GM12865 (cell line): Measurements from ENCODE around the gene KATNAL1.

Source experiments
- DNase-seq: peaks from one replicate; pipeline ENCODE4 v3.0.0; 2010; ENCODE audit warnings: low read depth
- H3K4me3 ChIP-seq: 2 replicates; pipeline ENCODE4 v1.5.1; 2011; ENCODE audit warnings: mild to moderate bottlenecking, low read depth, low read length, control low read depth
- CTCF ChIP-seq: IDR thresholded peaks from 2 replicates; pipeline ENCODE4 v1.5.1; 2011; ENCODE audit warnings: low read length, control low read depth, low read depth, inconsistent platforms; ENCODE audit not compliant: insufficient read depth; ENCODE audit errors: missing control alignments

KATNAL1 gene

GRCh38 chr13:30332456-30333143, 25.2 kb upstream of the KATNAL1 start:
- no peak overlapping the region for H3K4me3 ChIP-seq
- DNase-seq: no peak
- TF ChIP-seq CTCF: no peak

- DNase-seq: no peak
These were observed 24.0 kb upstream of the KATNAL1 start for GRCh38 chr13:30331331-30331771.

GRCh38 chr13:30329009-30329585, 21.7 kb upstream of the KATNAL1 start:
- DNase-seq: no peak
- no peak for TF ChIP-seq CTCF
- no peak overlapping the region for H3K4me3 ChIP-seq

More at GRCh38 chr13:30331331-30331771, 24.0 kb upstream of the KATNAL1 start:
- H3K4me3 ChIP-seq: no peak overlapping the region
- no peak for TF ChIP-seq CTCF

- peak; percentile 50 for DNase-seq
- H3K4me3 ChIP-seq: no peak overlapping the region
- no peak for TF ChIP-seq CTCF
These were observed 18.3 kb upstream of the KATNAL1 start for GRCh38 chr13:30325668-30326067.

GRCh38 chr13:30323524-30323923, 16.2 kb upstream of the KATNAL1 start:
- no peak overlapping the region for H3K4me3 ChIP-seq
- no peak for DNase-seq
- no peak for TF ChIP-seq CTCF

GRCh38 chr13:30322428-30322827, 15.1 kb upstream of the KATNAL1 start:
- DNase-seq: no peak
- no peak overlapping the region for H3K4me3 ChIP-seq

More at GRCh38 chr13:30322428-30322827, 15.1 kb upstream of the KATNAL1 start:
- no peak for TF ChIP-seq CTCF
